GM20431 (cell line): ENCODE measurements around the gene CTCFL.

Source experiments
- in situ Hi-C: fragments of 300-500 bp; cut with MseI, MboI; formaldehyde crosslinking; loops from one replicate; pipeline ENCODE4 v1.15.0; 2020; ENCODE audit warnings: low sequenced_read_pairs; ENCODE audit not compliant: unreplicated experiment

The CTCFL gene

DNA sequence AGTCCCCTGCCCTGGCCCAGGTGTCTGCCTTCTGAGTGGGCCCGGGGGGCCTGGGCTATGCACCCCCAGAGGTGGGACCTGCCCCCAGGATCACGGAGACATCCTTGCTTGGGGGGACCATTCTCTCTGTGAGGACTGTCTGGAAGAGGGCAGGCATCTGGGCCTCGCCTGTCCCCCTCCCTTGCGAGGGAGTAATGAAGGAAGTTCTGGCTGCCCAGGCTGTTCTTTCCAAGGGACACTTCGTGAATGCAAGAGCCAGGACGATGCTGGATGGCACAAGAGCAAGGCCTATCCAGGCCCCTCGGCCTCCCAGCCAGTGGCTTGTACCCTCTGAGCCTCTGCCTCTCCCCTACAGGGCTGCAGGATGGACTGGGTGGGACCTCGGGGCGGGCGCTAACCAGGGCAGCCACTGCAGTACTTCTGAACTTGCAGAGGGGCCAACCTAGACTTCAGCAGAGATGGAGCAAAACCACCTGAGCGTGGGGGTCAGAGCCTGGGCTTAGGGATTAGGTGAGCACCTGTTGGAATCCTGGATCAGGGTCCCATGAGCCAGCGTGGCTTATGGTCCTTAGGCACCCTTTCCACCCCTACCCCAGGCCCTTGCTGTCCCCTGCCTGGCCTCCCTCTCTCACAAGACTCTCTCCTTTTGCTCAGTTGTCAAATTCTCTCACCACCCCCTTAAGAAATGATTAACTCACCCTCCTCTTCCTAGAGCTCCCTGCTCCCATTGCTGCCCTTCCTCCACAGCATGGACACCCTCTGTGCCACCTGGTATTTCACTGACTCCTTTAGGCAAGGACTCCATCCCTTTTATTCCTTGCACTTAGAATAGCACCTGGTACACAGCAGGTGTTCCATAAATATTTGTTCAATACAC lies 53.2 kb downstream of the CTCFL start:
- in situ Hi-C loops: no loop called here

DNA sequence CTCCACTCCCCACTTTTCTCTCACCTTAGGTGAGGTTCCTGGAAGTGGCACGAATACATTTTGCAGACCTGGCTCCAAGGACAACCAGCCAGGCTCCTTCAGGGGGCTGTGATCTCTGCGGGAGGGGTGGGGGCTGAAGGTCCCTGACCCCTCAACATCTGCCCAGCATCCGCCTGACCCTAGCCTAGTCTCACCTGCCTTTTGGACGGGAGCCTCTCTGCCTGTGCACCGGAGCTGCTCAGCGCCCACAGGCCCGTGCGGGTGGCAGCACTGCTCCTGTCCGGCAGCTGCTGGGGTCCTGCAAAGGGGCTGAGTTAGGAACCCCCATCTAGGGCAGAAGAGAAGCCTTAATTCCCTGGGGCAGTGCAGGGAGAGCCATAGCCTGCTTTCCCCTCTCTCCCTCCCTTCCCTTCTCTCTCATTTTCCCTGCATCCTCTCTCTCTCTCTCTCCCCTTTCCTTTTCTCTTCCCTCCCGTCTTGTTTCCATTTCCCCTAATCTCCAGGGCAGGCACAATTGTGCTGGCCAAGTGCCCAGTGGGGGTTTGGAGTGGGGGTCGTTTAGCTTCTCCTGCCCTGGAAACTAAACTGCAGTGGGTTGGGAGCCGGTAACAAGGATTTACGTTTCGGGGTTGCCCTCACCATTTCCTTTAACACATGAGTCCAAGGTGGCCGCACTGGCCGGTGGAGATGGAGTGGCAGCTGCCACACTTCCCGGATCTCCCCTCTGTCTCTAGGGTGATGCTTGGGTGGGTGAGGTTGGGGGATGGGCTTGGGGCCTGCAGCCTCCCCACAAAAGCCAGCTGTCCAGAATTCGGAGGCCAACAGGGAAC lies 54.1 kb downstream of the CTCFL start:
- in situ Hi-C loops: no loop called here

- in situ Hi-C loops: no loop called here
Measured at GRCh38 chr20:57470212-57470522, 54.8 kb downstream of the CTCFL start.

GRCh38 chr20:57469418-57470211 lies 55.3 kb downstream of the CTCFL start:
- in situ Hi-C loops: no loop called here

GRCh38 chr20:57468523-57469417 lies 56.2 kb downstream of the CTCFL start:
- in situ Hi-C loops: no loop called here

DNA sequence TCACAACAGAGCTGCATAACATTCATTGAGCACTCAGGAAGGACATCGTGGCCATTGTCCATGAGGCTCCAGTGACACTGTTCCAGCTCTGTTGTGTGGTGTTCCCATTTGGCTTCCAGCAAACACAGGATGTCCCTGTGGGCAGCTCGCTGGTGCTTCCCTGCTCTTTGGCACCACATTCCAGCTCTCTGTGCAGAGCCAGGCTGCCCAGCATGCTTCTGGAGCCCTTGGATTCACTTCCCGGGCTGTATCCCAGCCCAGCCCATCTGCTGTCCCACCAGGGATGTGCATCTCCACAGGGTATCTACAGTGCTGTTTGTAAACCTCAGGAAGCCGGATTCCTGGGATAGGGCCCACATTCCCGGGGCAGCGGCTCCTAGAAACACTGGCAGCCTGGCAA lies 57.2 kb downstream of the CTCFL start:
- in situ Hi-C loops: no loop called here

DNA sequence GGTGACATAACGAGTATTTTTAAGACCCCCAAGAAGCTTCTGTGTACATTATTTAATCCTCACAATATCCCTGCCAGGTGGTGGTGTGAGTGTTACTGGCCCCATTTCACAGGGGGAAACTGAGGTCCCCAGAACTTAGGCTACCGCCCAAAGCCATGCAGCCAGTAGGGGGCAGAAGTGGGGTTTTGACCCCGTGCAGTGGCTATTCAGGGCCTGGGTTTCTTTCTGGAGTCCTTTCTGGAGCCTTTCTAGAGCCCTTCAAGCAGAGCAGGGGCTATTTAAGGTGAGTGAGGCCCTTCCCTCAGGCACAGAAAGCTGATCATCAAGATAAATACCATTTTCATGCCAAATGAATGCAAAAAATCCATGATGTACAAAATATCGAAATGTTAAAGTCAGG lies 59.0 kb downstream of the CTCFL start:
- in situ Hi-C loops: no loop called here

DNA sequence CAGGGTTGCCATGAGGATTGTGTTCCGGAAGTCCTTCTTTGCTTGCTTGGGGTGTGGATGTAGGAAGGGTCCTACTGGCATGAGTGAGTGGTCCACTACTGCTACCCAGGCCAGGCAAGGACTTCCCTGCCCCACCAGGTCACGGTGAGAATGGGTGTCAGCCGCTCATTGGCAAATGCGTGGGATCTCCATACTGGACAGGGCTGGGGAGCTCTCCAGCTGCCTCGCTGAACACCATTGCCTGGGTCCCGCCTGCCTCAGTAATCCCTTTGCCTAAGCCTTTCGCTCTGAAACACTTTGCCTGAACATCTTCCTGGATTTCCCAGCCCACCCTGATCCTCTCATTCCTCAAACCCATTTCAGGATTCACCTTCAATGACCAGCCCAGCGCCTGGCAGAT lies 59.5 kb downstream of the CTCFL start:
- in situ Hi-C loops: no loop called here

GRCh38 chr20:57464642-57465211 lies 60.2 kb downstream of the CTCFL start:
- in situ Hi-C loops: no loop called here

DNA sequence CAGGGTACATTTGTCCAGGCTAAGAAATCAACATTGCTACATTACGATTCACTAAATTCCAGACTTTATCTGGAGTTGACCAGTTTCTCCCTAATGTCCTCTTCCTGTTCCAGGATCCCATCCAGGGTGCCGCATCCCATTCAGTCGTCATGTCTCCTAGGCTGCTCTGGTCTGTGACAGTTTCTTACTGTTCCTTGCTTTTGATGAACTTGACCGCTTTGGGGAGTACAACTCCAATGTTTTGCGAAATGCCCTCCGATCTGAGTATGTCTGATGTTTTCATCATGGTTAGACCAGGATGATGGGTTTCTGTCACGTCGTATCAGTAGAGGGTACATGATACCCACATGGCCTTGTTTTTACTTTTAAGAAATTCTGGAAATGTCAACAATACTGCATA lies 62.2 kb downstream of the CTCFL start:
- in situ Hi-C loops: no loop called here

GRCh38 chr20:57461726-57462125 lies 63.2 kb downstream of the CTCFL start:
- in situ Hi-C loops: no loop called here

- in situ Hi-C loops: no loop called here
Measured at GRCh38 chr20:57460781-57461465, 64.0 kb downstream of the CTCFL start.

- in situ Hi-C loops: no loop called here
Measured at GRCh38 chr20:57459897-57460296, 65.0 kb downstream of the CTCFL start.

- in situ Hi-C loops: no loop called here
Measured at GRCh38 chr20:57459278-57459677, 65.7 kb downstream of the CTCFL start.

GRCh38 chr20:57458400-57459160 lies 66.4 kb downstream of the CTCFL start:
- in situ Hi-C loops: no loop called here

DNA sequence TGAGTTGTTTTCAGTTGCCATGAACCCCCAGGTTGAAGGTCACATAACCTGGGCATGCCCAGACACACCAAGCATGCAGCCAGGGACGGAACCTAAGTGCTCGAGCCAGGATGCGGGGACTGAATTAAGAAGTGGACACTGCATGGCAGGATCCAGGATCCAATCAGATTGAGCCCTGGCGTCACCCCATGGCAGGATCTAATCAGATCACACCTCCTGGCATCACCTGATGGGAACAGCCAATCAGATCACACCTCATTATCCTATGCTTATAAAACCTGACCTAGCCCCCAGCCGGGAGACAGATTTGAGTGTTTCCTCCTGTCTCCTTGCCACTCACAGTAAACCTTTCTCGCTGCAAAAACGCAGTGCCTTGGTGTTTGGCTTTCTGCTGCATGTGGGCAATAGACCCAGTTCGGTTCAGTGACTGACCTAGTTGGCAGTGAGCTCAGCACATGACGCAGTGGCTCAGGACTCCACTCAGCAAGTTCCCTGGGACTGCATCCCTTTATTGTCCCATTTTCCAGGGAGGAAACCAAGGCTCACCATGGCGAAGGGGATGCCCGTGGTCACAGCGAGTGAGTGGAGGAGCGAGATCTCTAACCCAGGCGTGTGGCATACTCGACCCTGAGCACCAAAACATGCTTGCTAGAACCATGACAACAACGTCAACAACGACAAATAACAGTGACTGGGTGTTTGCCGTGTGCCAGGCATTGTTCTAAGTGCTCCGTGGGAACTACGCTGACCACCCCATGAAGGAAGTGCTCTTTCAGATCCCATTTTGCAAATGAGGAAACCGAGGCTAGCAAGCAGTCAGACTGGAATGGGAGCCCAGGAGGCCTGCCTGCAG lies 67.5 kb downstream of the CTCFL start:
- in situ Hi-C loops: no loop called here

DNA sequence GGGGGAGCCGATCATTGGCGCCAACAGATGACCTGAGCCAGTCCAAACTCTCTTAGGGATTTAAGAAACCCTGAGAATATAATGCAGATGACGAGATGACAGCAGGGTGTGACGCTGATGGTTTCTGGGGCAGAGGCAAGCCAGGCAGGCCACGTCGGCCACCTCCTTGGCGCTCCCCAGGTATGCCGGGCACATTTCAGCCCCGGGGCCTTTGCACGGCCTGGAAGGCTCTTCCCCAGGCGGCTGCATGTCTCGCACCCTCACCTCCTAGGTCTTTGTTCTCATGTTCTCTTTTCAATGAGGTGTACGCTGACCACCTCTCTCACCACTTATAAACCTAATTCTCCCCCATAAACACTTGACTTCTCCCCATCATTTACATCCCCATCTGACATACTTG lies 68.8 kb downstream of the CTCFL start:
- in situ Hi-C loops: no loop called here
